GM19240 (cell line): ENCODE results near the gene EQTN.

Source experiments
- DNase-seq: peaks from one replicate; pipeline ENCODE4 v3.0.0; 2011; ENCODE audit warnings: low spot score; ENCODE audit not compliant: insufficient read length

Gene EQTN

DNA sequence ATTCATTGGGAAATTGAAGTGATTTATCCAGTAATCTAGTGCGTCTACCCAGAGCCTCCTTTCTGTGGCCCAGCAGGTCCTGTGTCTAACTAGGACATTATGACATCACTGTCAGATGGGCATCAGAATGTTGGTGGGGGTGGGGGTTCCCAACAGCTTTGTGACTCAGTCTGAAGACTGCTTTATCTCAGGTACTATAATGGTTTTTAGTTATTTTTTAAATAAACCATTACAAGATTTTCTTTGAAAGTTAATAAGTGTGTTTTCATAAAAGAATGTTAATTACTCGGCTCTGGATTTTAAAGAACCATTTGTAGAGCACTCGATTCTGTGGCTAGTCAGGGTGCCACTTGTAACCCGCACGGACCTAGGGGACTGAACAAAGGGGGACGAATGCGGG lies at the start of gene EQTN:
Gene EQTN, minus strand, starts transcription at position 101 of the 400 bp plus-strand sequence. Its CDS starts 95 bp downstream, at position 6.
- no peak for DNase-seq

DNA sequence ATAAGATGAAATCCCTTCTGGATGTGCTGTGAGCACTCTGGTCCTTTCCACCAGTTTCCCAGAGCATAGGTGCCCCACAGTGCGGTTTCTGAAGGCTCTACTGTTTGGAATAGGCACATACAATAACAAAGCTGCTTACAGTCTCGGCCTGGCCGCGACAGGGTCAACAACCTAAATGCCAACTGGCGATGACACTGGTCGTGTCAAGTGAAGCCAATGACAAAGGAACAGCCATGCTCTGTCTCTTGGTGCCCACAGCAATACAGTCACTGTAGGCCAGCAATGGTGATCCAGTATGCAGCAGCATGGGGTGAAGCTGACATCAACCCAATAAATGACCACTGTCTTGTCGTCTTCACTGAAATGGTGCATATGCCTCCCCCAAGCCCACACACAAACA lies 47.8 kb upstream of the EQTN start:
- no peak for DNase-seq

DNA sequence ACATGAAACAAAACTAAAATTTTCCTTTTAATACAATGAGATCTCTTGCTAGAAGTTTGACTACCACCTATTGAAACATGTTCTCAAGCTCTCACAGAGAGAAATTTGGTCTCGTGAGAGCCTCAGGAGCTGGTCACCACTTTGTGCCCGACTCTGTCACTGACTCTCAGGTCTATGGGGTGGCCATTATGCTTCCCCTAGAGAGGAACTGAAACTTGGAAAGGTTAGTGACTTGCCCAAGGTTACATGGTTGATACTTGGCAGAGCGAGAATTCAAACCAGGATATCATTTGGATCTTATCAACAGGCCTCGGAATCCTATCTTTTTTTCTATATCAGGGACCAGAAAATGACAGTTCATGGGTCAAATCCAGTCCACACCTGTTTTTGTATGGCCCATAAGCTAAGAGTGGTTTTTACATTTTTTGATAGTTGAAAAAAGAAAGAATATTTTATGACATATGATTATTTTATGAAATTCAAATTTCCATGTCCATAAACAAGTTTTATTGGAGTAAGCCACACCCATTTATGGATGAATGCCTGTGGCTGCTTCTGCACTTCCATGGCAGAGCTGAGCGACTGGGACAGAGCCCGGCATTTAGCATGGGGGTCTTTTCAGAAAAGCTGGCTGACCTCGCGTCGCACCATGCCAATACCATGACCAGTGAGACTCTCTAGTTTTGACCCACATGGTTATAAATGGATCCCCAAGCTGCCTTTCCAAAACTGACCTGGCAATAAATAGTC lies 44.8 kb upstream of the EQTN start:
- no peak for DNase-seq

DNA sequence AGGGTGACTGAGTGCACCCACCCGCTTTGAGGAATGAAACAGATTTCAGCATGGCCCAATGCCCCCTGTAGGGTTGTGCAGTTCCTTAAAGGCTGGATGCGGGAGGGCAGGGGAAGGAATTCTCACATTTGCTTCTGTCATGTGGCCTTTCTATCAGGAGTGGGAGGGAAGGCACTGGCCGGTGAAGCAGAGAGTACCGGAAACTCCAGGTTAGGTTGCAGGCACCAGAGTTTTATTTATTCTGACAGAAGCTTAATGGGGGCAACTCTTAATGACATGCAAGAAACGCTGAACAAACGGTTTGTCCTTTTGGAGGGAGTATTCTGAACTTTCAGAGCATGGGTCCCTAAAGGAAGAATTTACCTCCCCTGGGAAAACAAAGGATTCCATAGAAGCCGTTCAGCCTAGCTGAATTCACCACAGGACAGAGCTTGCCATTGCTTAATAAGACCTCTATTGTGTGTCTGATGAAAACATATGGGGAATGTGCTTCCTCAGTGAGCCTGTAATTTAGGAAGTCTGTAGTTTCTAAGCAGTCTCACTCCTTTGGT lies 44.1 kb upstream of the EQTN start:
- DNase-seq, result no peak

DNA sequence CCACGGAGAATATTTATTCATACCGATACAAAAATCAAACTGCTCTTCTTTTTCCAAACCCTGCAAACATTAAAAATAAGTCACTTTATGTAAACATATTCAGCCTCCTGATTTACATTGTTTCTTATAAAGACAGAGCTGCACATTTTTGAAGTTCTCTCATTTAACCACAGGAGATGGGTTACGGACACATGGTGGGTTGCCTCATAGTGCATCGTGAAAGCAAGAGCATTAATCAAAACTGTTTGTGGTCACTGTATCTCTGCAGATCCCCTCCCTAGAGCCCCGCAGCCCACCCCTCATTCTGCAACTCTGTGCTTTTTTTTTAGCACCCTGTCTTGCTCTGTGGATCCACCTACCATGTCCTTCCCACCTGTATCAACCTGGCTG lies 43.3 kb upstream of the EQTN start:
- no peak for DNase-seq

DNA sequence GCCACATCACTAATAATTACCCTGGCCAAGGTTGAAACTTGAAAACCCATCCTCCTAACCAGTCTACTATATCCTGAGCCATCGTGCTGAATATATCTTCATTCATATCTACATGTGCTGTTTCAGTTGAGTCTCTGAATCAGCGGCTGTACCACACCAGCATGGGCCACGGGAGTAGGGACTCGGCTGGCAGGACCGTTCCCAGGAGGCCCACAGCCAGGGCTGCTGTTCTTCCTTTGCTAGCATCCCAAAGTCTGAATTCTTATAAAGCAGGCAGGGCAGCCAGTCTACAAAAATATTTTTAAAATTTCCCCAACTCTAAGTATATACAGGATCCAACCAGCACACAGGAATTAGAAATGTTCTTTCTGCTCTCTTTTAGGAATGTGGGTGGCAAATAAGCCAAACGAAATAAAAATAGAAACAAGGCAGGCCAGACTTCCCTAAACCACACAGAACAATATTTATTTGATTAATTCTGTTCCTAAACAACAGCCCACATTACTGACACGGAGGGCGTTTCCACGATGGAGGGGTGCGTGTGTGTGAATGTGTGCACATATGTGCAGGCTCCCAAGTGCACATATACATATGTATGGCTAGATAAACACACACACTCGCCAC lies 42.8 kb upstream of the EQTN start:
- no peak for DNase-seq

DNA sequence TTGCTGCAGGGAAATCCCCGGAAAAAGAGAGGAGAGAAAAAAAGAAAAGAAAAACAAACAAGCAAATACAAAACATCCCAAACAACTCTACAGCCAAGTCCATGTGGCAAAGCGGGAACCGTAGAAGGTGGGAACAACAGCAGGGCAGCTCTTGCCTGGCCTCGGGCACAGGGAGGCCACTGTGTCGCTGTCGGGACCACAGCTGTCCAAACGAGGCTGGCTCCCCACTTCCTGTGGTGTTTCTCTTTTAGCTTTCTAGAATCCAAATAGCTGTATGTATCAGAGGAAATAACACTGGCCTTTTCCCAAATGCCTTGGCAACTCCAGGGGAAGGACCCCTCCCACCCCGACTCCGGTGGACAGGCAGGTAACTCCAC lies 41.6 kb upstream of the EQTN start:
- no peak for DNase-seq

DNA sequence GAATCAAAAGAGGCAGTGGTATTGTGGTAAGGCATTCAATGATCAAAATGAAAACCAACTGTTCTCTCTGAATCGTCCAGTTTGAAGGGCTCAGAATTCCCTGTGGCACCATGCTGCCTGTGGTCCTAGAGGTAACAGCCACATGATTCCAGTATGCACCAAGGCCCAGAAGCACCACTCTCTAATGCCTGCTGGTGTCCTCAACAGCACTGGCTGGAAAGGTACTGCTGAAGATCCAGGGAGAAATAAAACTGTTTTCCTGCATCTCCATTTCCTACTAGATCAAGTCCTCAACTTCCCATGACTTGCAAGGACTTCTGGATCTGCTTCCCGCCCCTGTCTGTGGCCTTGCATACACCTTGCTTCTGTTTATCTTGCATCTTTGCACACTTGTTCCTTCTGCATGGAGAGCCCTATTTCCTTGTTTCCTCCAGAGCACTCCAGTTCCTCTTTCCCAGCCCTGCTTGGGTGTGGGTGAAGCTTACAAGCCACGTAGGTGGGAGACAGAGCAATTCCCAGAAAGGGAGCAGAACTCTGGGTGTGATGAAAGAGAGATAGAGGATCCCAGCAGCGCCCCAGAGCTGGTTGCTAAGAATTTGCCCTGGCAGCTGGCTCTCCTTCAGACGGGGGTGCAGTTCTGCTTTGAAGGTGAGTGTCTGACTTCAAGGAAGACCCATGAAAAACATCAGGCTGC lies 41.0 kb upstream of the EQTN start:
- no peak for DNase-seq

DNA sequence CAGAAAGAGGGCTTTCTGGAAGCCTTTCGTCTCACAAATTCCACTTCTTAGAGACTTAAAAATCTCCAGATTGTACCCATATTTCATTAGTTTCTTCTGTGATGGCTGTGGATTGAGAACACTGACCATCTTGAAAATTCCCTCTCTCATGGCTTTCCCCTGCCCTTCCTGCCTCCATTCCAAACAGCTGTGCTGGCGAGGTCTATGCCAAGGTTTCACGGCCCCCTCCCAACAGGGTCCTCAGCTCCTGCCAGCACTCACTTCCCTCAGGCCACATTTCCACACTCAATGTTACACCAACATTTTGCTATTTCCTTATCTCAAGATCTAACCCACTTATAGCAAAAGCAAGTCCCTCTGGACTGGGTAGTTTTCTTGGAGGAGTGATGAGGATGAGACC lies 40.3 kb upstream of the EQTN start:
- DNase-seq, result no peak

DNA sequence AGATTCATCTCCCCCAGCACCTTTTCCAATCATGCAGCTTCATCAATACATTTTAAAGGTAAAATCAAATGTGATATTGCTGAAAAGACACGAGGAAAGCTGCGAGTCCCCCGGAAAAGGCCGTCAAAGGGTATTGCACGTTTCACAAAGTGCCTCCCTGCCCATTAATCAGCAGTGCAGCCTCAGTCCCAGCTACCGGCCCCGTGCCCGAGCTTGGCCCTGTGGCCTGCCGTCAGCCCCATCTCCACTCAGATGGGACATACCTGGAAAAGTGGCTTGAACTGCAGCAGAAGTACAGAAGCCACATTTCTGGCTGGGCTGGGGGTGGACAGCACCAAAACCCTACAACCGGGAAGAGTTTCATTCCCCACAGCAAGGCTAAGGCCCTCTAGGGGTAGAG lies 39.9 kb upstream of the EQTN start:
- no peak for DNase-seq

DNA sequence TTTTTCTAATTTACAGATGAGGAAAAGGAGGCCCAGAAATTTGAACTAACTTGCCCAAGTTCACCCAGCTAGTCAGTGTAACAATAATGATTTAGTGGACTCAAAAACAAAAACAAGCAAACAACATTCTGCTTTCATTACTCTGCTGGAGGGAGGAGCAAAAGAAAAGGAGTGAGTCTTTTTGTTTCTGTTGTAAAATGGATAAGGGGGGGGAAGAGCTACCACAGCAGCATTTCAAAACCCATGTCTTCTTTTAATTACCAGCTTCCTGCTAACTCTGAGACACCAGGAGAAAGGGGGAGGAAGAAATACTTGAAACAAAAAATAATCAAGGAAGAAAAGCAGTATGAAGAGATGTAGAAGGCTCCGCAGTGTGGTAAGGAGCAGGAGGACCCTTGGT lies 39.2 kb upstream of the EQTN start:
- no peak for DNase-seq

DNA sequence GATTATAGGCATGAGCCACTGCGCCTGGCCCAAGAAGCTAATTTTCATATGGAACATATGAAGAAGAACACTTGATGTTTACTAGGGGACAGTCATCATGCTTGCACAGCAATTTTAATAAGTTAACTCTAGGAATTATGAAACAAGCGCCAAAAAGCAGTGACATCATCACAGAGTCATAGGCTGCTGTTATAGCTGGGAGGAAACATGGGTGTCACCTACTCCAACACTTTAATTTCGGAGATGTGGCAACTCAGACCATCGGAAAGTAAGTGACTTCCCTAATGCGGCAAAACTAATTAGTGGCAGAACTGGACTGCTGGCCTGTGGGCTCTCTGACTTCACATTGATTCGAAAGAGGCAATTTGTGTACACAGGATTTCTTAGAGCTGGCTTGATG lies 38.1 kb upstream of the EQTN start:
- no peak for DNase-seq

DNA sequence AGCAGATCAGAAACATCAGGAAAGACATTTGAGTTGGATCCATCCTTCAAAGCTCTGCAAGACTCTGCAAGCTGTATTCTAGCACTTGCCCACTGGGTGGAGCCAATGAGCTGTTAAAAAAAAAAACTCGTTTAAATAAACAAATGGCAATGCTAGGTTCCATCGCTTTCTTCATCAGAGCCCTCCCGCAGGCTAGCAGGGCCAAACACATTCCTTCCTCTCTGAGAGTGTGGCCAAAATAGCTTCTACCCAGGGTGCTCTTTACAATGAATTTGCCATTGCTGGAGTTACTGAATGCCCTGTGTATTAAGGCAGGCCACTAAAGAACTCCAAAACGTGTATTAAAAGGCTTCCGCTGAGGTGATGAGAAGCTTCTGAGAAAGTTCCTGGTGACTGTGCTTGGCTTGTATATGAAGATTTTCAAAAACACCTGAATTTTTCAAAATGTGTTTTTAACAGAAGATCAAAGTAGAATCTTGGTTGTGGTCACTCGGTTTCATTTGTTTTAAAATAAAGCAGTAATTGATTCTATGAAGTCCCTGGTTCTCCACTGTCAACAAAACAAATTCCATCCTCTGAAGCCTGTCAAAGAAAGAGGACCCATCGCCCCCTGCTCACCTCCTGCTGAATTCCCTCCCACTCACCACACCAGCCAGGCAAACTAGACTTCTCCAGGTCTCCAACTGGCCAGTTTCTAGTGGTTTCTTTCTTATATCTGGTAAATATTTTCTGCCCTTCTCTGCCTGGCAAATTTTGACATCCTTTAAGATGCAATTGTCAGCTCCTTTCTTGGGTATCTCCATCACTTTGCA lies 36.5 kb upstream of the EQTN start:
- peak; percentile 67 for DNase-seq

DNA sequence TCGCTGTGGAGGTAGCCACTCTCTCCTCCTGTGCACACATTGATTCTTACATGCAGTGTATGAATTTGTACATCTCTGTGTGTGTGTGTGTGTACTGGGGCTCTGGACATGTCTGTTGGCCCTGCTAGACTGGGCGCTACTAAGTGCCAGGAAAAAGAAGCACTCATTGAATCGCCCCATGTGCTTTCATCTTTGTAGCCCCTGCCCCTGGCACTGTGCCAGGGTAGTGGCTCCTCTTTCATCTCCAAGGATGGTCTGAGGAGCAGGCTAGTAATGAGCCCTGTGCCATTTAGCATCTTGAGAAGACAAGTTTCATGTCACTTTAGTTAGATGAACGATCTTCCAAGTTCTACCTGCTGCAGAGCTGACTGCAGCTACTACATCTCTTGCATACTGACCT lies 34.4 kb upstream of the EQTN start:
- DNase-seq, result no peak

DNA sequence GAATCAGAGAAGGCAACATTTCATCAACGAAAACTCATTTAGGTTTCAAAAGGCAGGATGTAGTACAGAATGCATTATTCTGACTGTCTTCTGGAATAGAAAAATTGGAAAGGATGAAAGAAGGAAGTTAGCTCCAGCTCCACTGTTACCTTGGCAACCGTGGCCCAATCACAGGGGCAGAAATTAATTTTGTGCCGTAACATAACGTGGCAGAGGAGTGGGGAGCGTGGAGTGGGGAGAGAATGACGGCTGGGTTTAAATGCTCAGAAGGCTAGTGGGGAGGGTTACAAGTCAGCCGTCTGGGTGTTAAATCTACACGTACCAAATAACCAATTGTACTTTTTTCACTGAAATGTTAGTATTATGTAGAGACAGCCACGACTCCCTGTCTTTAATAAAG lies 32.3 kb upstream of the EQTN start:
- DNase-seq, result no peak

DNA sequence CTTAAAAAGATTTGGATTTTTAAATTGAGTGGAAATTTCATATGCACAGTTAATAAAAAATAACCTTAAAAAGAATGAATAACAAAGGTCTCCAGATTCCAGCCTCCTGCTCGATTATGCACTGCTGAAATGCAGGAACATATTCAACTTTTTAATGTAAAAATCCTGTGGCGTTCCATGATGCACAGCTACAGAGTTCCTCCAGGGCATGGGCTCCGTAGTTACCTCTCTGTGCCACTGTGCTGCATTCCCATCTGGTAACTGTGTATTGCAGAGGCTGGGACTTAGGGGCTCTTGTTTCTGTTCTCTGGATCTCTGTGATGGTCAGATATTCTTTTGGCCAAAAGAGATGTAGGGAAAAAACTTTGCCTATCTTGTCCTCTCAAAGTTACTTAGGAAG lies 31.5 kb upstream of the EQTN start:
- no peak for DNase-seq

DNA sequence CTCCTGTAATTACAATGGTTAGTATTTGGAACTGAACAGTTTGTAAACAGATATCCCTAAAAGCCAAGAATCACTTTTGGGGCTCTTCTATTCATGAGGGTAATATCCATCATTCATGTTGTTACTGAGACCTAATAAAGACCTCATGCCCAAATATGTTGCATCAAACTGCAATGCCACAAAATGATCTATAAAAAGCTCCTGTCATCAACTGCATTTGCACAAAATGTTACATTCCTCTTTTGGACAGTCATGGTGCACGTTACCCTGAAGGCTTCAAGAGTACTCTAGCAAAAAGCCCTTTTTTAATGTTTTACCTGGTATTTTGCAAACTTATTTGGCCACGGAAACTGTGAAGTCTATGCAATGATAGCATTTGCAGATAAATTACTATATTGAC lies 14.2 kb upstream of the EQTN start:
- DNase-seq, result no peak

DNA sequence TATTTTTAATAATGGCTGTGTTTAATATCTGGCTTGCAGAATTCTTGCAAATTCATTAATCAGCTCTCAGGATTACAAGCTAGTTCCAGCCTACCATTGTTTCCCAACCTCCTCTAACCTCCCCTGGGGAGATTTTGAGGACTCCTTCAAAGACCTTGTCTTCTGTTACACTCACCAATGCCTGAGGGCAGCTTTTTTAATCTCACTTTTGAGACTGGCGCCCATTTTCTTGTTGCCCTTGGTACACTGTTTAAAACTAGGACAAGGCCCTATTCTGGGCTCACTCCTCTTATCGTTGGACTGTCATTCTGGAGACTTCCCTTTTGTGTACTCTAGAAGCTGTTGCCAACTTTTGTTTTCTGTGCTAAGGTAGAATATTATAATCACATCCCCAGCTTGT lies 13.6 kb upstream of the EQTN start:
- no peak for DNase-seq

DNA sequence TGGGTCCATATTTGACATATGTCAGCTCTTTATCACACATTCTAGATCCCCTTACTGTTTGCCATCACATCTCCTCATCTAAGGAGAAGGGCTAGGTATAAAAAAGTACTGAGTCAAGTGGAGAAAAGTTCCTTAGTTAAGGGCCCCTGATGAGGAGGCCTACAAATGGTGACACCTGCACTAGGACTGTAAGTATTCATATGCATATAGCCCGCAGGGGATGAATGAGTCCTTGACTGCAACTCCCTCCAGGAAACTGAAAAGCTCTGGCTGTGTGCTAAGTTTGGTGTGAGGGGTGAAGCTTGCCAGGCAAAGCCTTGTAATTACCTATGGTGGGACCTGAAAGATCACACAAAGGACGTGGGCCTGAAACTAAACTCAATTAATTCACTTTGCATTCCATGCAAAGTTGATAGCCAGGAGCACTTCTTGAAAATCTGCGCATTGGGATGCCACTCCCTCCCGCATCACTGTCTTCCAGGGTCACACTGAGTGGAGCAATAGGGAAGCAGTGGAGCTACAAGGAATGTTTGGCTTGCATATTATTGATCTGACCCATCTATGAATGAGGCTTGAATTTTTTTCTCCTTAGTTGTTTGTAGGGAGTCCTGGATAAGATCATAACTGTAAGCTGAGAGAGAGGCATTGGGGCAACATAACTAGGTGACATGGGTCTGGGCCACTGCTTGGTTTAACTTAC lies 11.9 kb upstream of the EQTN start:
- no peak for DNase-seq

DNA sequence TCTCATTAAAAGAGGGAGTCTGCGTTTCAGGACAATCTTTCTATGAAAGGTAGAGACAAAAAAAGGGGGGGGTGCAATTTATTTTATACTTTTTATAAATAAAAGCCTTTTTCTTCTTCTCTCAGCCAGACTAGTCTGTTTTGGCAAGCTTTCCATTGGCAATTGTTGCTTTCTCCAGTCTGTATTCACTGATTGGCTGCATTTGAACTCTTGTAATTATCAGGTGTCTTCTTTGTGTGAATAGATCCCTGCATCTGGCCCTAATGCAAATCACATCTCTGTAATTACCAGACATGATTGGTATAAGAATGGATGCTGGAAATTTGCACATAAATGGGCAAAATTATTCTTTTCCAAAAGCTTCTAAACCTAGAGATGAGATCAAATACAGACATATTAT lies 7.6 kb upstream of the EQTN start:
- DNase-seq, result no peak

DNA sequence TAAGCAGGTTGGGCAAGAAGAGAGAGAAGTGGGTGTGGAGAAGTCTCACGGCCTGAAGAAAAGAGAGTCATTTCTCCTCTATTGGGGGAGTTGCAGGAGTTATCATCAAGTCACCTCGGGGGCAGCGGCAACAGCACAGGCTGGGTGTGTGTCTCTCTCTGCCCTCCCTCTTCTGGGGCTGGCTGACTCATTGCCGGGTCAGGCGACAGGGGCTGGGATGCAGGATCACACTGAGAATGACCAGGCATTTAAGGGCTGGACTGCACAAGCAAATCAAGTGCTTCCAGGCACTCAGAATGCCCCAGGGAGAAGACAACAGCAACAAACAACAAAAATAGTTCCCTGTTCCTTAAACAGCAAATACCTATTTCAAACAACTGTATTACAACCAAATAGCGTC lies 6.3 kb upstream of the EQTN start:
- no peak for DNase-seq
